ENCODE results near the gene FOXL1. TPM values are rescaled to one million over a fixed set of nuclear protein-coding genes. Genes with fewer than 3 reads are reported as not detected.

FOXL1 gene
- total RNA-seq, 1 donor from 2014 or later, result 11.6 TPM

- H3K4me3 ChIP-seq (ENCODE audit: low read depth, low read length), result no peak overlapping the region
- DNase-seq (ENCODE audit: low read depth), result no peak
- TF ChIP-seq CTCF (conservative IDR thresholded peaks at IDR 0.05; ENCODE audit: low read depth, low read length), result no peak
Observed at GRCh38 chr16:86562356-86562755, 16.0 kb upstream of the FOXL1 start.

GRCh38 chr16:86563469-86564345, 14.6 kb upstream of the FOXL1 start:
- DNase-seq (ENCODE audit: low read depth), result no peak
- H3K4me3 ChIP-seq (ENCODE audit: low read depth, low read length), result peak overlapping the region; percentile 43

GRCh38 chr16:86565181-86565631, 13.1 kb upstream of the FOXL1 start:
- no peak for DNase-seq (ENCODE audit: low read depth)
- no peak overlapping the region for H3K4me3 ChIP-seq (ENCODE audit: low read depth, low read length)
- no peak for TF ChIP-seq CTCF (conservative IDR thresholded peaks at IDR 0.05; ENCODE audit: low read depth, low read length)

More at GRCh38 chr16:86563469-86564345, 14.6 kb upstream of the FOXL1 start:
- TF ChIP-seq CTCF (conservative IDR thresholded peaks at IDR 0.05; ENCODE audit: low read depth, low read length), result peak; percentile 100

GRCh38 chr16:86565644-86566511, 12.5 kb upstream of the FOXL1 start:
- no peak for TF ChIP-seq CTCF (conservative IDR thresholded peaks at IDR 0.05; ENCODE audit: low read depth, low read length)
- H3K4me3 ChIP-seq (ENCODE audit: low read depth, low read length), result peak overlapping the region; percentile 53
- no peak for DNase-seq (ENCODE audit: low read depth)

- peak within 1 kb of the TSS; percentile 53 for H3K4me3 ChIP-seq (ENCODE audit: low read depth, low read length)
- no peak for DNase-seq (ENCODE audit: low read depth)
- TF ChIP-seq CTCF (conservative IDR thresholded peaks at IDR 0.05; ENCODE audit: low read depth, low read length), result no peak
Observed at GRCh38 chr16:86566601-86566965, 11.8 kb upstream of the FOXL1 start, which contains the start of gene FOXC2. TSS of gene FOXC2 (plus strand) at chr16:86566829. CDS start at chr16:86567336, 507 bp downstream.

GRCh38 chr16:86566966-86567700, 11.2 kb upstream of the FOXL1 start:
- peak overlapping the region; percentile 53 for H3K4me3 ChIP-seq (ENCODE audit: low read depth, low read length)
- TF ChIP-seq CTCF (conservative IDR thresholded peaks at IDR 0.05; ENCODE audit: low read depth, low read length), result no peak
- DNase-seq (ENCODE audit: low read depth), result no peak
